OCI-LY1 (cell line): ENCODE results near the gene ADD1.

ENCODE experiments used
- CTCF ChIP-seq: fragments of 200-600 bp; sonication (generic), shearing (Covaris generic); IDR thresholded peaks from 2 replicates; pipeline ENCODE4 v1.5.1; 2017; ENCODE audit warnings: mild to moderate bottlenecking, antibody characterized with exemption, low read length, moderate library complexity, mixed read lengths
- EZH2 ChIP-seq: fragments of 200-600 bp; sonication (generic), shearing (Covaris generic); IDR thresholded peaks from 2 replicates; pipeline ENCODE4 v1.8.0; 2017; ENCODE audit warnings: borderline replicate concordance, mixed run types, mild to moderate bottlenecking, antibody characterized with exemption, low read length, moderate library complexity, mixed read lengths

- TF ChIP-seq CTCF (no peak), EZH2 (no peak)
These were observed 43.0 kb downstream of the ADD1 start for GRCh38 chr4:2886622-2887021.
